ENCODE measurements around the gene MRPS12.
"Not testable (repeated sequence)": the region's sequence is repeated elsewhere in the genome, so short reads cannot be mapped to it uniquely, and the experiment has no call there.

The MRPS12 gene

DNA sequence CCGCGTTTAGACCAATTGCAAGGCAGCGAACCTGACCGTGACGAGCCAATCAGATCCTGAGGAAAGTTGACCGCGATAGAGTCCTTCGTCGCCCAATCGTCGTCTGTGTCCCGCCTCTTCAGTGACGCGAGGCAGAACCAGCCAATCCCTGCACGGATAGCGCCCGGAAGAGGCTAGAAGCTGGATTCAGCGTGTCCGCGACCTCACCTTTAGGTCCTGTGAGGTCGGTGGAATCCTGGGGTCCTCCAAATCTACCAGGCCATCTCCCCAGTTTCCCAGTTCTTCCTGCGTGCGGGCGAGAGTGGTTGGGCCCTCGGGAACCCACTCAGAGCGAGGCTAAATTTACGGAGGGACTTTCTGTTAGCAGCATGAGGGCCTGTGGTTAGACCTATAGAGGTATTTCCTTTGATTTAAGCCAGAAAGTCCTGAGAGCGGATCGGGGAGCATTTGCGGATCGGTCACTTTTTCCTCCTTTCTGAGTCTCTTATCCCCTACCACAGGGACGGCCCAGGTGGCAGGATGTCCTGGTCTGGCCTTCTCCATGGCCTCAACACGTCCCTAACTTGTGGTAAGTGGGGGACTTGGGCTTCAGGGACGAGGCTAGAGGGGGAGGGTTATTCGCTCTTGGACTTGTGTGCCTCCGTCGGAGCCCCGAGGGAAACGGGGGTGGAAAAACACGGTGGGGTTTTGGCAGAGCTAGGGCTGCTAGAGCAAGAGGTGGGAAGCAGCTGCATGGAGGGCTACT lies at the start of gene MRPS12:
MRPS12 (plus strand) TSS at position 169 of the 745 bp plus-strand sequence; CDS start at position 520, 351 bp downstream.
- peak in 40 of 51 donors; percentile 94 to 99 (median 98) for DNase-seq

DNA sequence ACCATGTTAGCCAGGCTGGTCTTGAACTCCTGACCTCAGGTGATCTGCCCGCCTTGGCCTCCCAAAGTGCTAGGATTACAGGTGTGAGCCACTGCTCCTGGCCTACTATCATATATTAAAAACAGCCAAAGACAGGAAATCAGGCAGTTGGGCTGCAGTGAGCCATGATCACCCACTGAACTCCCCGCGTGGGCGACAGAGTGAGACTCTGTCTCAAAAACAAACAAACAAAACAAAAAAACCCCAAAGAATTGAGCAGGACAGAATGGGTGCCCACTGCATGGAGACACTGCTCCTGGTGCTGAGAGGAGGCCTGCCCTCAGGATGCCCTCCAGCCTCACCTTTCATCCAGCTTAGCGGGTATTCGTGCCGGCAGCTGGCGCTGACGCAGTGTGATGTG lies 47.5 kb upstream of the MRPS12 start:
- no peak for DNase-seq

DNA sequence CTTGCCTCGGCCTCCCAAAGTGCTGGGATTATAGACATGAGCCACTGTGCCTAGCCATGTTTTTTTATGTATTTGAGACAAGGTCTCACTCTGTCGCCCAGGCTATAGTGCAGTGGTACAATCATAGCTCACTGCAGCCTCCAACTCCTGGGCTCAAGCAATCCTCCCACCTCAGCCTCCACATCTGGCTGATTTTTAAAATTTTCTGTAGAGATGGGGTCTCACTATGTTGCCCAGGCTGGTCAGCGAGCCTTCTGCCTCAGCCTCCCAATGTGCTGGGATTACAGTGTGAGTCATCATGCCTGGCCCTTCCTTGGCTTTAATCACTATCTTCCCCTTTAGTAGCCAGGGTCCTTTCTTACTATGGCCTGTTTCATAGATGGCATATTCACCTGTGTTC lies 46.1 kb upstream of the MRPS12 start:
- not testable (repeated sequence) for DNase-seq

DNA sequence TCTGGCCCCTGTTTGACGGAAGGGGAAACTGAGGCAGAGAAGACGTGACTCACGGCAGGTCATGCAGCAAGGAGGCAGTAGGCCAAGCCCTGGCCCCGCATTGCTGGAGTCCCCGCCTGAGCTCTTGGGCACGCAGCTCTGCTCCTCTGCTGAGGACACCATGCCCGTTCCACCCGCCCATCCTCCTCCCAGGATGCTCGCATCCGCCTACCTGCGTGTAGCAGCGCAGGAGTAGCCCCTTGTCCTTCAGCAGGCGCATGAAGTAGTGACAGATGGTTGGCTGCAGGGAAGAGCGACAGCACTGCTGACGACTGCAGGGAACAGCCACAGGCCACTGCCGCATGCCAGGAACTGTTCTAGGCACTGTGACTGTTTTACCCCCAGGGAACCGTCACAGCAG lies 41.9 kb upstream of the MRPS12 start:
- no peak for DNase-seq

DNA sequence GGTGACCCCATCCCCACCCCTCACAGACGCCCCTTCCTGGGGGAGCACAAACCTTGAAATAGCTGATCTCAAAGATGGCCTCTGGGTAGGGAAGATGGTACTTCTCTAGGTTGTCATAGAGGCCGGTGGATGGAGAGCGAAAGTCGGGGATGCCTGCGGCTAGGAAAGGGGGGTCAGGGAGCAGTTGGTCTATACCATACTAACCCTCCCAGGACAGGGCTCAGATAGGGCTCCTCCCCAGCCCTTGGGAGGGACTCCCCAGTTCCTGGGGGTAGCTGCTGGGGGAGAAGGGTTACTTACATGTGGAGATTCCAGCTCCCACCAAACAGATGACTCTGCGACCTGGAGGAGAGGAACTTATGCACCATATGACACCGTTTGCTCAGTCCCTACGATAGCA lies 40.9 kb upstream of the MRPS12 start:
- no peak for DNase-seq

DNA sequence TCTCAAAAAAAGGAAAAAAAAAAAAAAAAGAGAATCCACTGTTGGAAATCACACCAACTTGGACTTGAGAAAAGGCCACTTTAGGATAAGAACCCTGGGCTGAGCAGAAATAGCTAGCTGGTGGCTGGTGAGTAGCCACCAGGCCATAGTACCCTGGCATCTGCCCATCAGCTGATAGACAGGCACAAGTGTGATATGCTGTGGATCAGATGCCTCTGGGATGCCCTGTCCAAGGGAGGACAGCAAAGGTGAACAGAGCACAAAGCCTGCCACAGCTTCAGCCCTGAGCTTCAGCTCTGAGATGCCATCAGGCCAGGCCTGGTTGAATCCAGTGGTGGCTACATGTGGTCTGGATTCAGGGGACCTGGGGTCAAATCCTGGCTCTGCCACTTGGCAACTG lies 40.1 kb upstream of the MRPS12 start:
- no peak for DNase-seq

DNA sequence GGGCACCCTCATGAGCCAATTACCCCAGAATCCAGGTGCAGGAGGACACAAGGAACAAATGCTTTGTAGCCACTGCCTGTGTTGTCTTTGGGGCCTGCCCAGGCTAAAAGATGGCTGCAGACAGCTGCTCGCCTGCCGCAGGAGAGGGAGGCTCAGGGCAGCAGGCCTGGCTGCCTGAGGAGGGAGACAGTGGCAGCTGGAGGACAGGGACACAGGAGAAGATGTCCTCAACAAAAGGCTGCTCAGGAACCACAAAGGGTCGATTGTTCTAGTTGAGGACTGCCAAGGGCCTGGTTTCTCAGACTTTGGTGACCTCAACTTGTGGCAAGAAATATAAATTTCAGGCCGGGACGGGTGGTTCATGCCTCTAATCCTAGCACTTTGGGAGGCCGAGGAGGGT lies 39.0 kb upstream of the MRPS12 start:
- DNase-seq: peak in 24 of 51 donors; percentile 7 to 77 (median 36)

DNA sequence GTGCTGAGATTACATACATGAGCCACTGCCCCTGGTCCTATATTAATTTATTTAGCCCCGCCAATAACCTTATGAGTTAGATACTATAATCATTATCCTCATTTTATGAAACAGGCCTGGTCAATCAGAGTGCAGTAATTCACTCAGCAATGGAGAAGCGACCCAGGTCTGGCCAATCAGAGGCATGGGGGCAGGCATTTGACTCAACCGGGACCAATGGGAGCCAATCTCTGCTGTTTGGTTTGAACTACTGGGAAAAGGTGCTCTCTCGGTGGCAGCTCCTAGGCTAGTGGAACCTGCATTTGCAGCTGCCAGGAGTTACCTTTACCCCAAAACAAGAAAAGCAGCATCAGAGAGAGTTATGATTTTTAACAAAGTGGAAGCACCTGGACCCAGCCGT lies 37.9 kb upstream of the MRPS12 start:
- no peak for DNase-seq

DNA sequence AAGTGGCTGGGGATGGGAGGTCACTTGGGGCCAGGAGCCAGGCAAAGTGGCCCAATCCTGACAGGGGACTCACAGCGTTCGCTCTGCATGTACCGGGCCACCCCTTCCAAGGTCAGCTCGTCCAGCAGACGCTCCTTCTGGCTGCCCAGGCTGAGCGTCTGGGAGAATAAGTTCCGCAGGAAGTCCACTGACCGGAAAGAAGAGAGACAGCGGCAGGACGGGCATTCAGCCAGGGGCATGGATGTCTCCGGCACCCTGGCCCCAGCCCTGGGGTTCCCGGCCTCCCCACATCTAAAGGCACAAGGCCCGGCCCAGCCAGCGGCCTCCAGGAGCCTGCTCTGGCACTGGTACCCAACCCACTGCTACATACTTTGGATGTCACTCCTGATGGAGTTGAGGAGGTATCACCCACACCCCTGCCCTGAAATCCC lies 37.4 kb upstream of the MRPS12 start:
- DNase-seq: peak in 1 of 51 donors; percentile 40

DNA sequence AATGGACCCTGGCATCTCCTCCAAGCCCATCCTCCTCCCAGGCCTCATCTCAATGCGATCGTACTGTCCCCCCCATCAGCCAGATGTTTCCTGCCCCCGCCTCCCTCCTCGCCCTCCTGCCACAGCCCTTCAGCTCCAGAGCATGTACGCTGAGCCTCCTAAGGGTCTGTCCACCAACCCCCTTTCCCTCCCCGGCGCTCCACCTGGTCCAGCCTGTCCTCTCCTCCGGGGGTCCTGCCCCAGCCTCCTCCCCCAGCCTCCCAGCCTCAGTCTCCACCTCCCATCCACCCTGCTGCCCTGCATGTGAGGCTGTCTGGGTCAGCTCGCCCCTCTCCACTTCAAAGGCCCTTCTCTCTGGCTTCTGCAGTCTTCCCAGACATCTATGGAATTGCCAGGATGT lies 35.8 kb upstream of the MRPS12 start:
- DNase-seq: no peak

DNA sequence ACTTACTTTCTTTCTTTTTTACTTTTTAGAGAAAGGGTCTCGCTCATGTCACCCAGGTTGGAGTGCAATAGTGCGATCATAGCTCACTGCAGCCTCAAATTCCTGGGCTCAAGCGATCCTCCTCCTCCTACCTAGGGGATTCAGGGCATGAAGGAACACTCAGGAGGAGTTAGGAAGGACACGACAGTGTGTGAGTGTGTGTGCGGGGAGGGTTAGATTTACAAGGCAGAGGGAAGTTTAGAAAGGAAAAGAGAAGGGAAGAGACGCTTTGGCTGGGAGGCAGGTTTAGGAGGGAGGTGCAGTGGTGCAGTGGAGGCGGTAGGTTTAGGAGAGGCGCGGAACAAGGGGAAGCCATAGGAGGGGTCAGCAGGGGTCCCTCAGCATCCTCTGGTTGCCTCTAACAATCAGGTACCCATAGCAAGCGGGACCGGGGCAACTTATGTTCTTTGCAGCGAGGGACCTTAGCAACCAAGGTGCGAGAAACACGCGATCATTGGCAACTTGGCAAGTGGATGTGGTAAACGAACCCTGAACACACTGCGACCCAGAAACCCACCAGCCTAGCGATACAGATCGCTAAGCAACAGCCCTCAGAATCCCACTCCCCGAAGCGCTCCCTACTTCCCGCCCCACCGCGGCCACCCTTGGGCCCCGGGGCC lies 31.8 kb upstream of the MRPS12 start:
- DNase-seq: peak in 5 of 51 donors; percentile 15 to 47 (median 42)

DNA sequence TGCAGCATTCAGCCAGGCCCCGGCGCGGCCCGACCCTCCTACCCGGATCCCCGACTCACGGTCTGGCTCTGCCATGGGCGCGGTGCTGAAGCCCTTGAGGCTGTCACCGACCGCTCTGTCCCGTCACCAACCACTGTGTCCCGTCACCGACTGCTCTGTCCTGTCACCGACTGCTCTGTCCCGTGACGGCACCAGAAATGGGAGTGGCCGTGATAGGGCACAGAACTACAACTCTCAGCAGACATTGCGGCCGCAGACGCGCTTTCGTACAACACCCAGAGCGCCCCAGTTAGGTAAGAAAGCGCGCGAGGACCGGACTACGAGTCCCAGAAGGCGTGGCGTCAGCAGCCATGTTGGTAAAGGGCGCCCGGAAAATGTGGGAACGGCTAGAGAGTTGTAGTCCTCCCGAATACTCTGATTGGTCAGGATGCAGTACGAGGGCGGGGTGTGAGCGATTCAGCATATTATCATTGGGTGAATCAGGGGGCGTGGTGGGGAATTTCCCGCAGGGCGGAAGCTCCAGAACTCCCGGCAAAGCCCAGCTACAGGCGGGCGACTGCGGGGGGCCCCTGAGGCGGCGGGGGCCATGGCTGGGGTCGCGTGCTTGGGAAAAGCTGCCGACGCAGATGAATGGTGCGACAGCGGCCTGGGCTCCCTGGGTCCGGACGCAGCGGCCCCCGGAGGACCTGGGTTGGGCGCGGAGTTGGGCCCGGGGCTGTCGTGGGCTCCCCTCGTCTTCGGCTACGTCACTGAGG lies 31.1 kb upstream of the MRPS12 start, which contains the start of the genes NFKBIB and SIRT2:
NFKBIB (plus strand) TSS at position 523 of the 755 bp plus-strand sequence; CDS start at position 587, 64 bp downstream.
SIRT2 (minus strand) TSS at position 172 of the 755 bp plus-strand sequence; CDS start at position 75, 97 bp downstream.
- peak; percentile 75 to 100 (median 99) for DNase-seq

DNA sequence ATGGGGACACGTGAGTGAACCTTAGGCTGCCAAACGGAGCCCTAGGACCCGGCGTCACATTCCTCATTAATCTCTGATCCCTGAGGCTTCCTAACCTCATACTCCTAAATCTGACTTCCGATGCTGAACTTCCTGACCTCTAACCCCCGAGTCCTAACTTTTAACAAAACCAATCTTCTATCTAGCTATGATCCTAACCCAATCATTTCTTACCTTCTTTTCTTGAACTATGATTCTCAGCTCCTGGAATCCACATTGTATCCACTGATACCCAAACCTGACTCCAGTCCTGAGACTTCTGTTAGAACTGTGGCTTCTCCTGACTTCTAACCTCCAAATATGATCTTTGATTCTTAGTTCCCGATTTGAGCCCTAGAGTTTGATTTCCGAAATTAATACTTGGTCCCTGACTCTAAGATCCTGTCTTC lies 30.5 kb upstream of the MRPS12 start:
- DNase-seq: no peak

DNA sequence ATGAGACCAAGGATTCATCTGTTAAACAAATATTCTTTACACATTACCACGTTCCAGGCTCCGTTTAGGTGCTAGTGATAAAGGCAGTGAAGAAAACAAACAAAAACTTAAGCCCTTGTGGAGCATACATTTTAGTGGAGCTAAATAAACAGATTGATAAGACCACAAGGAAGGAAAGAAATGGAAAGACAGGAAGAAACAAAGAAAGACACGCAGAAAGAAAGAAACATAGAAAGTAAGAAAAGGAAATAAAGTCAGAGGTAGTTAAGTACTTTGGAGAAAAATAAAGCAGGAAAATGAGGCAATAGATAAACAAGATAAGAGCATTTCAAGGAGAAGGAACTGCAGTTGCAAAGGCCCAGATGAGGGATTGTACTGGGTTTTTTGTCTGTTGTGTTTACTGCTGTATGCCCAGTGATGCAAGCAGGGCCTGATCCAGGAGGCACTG lies 30.0 kb upstream of the MRPS12 start:
- no peak for DNase-seq

DNA sequence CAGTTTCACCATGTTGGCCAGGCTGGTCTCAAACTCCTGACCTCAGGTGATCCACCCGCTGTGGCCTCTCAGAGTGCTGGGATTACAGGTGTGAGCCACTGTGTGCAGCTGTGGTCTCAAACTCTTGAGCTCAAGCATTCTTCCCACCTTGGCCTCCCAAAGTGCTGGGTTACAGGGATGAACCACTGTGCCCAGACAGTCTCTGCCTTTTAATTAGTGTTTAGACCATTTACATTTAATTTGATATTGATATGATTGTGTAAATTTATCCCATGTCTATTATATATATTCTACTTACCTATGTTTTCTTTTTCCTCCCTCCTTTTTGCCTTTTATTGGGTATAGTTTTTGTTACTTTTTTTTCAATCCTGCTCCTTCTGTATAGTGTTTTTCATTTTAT lies 29.1 kb upstream of the MRPS12 start:
- no peak for DNase-seq

DNA sequence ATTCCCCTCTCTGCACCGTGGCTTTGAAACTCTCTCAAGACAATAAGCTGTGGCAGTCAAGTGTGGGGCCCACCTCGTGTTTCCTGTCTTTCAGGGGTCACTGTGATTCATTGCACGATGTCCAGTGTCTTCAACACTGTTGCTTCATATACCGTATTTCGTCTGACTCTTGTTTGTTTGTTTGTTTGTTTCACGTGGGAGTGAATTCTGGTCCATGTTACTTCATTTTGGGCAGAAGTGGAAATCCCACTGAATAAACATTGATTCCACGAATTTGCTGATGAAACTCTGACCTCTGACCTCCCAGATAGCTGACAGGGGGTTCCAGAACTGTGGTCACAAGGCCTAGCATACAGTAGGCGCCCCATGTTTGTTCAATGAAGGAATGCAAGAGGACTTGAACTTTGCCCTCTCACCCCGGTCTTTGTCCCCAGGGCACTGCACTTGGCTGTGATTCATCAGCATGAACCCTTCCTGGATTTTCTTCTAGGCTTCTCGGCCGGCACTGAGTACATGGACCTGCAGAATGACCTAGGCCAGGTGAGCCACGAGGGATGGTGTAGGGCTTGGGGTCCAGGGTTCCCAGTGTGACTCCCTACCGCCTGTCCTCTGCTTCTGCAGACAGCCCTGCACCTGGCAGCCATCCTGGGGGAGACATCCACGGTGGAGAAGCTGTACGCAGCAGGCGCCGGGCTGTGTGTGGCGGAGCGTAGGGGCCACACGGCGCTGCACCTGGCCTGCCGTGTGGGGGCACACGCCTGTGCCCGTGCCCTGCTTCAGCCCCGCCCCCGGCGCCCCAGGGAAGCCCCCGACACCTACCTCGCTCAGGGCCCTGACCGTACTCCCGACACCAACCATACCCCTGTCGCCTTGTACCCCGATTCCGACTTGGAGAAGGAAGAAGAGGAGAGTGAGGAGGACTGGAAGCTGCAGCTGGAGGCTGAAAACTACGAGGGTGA lies 25.9 kb upstream of the MRPS12 start:
- DNase-seq: no peak

DNA sequence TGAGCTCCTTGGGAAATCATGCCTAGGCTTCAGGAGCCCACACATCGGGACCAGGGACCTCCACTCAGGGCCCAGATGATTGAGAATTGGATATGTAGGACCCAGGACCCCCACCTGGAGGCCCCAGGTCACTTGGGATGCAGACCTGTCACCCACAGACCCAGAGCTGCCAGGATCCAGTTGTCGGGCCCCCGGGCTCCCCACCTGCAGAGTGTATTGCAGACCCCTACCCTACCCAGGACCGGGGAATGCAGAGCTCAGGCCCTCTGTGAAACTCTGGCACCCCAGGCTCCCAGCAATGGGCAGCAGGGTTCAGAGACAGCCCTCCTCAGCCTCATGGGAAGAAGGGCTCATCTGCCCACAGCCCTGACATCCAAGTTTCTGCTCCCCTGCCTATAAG lies 25.1 kb upstream of the MRPS12 start:
- no peak for DNase-seq

DNA sequence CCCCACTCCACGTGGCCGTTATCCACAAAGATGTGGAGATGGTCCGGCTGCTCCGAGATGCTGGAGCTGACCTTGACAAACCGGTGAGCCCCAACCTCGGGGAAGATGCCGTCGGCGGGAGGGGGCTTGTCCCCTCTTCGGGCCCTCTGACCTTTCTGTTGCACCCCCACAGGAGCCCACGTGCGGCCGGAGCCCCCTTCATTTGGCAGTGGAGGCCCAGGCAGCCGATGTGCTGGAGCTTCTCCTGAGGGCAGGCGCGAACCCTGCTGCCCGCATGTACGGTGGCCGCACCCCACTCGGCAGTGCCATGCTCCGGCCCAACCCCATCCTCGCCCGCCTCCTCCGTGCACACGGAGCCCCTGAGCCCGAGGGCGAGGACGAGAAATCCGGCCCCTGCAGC lies 23.5 kb upstream of the MRPS12 start:
- no peak for DNase-seq

DNA sequence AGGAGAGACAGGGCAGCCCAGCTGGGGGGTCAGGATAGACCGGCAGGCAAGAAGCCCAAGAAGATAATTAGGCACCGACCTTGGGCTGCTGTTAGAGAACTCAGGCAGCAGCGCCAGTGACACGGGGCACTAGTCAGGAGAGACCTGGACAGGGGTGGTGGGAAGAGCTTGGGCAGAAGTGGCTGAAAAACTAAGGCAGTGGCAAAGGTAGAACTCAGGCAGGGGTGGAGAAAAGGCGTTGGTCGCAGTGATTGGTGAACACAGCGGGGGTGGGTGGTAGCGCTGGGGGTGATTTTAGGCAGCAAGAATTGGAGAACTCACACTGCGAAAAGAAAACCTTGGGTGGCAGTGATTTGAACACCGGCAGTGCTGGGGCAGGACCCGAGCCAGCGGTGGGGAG lies 23.1 kb upstream of the MRPS12 start:
- no peak for DNase-seq

DNA sequence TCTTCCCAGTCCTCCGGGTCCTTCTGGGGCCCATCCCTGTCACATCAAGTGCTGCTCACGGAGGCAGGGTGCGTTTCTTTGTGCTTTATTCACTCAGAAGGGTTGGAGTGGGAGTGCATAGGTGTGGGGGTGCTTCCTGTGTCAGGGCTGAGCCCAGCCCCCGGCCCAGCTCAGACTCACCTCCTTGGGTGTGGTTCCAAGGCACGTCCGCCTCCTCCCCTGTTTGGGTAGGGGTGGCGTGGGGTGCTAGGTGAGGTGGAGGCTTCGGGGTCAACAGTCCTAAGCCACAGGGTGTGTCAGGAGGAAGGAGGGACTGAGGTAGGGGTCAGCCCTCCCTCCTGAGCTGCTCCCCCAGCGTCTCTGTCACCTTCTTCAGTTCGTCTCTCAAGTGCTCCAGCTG lies 21.8 kb upstream of the MRPS12 start:
- DNase-seq: no peak

DNA sequence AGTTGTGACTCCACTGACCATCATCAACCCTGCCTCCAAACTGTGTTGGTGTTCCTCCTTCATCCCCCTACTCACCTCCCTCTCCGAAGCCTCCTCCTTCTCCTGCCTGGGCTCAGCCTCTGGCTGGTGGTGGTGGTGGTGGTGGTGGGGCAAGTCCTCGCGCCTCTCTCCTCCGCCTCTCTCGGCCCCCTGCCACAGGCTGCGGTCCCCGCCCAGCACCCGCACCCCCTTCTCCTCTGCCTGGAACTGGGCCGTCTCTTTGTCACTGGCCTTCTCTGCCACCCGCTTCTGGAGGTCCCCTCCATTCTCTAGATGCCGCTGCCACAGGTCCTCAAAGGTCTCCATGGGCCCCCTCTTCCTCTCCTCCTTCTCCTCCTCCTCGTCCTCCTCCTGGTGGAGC lies 20.3 kb upstream of the MRPS12 start:
- DNase-seq: no peak
